Pancreas (tissue), 10 donors: Measurements from ENCODE around the gene BRAP. TPM values are rescaled to one million over a fixed set of nuclear protein-coding genes. Genes with fewer than 3 reads are reported as not detected.
A peak's percentile ranks its signal among the peaks of the same experiment; 100 is the strongest.
"Not testable (repeated sequence)": the region's sequence is repeated elsewhere in the genome, so short reads cannot be mapped to it uniquely, and the experiment has no call there.

Experiments used
- ATAC-seq, 4 donors: fragments of 200-7000 bp; cut with Tn5 transposase; one replicate each; pipeline versions ENCODE4 v1.8.0 to v1.9.1; 2020; ENCODE audit warnings: mild to moderate bottlenecking in 4 of 4, moderate library complexity in 4 of 4
- DNase-seq, 6 donors: peaks; one replicate each; pipeline ENCODE4 v3.0.0-alpha.2; 2020
- FAIRE-seq: peaks from 2 replicates; lab custom pipeline; 2012; peaks lifted over from hg19 to GRCh38; lab: Jason Lieb, UNC
- H3K27ac ChIP-seq, 4 donors: fragments of 200-600 bp; sonication (generic); 1 replicate in 3 of 4; 2 replicates in 1 of 4; pipeline versions ENCODE4 v1.5.0 to v1.8.0; 2020
- H3K27me3 ChIP-seq, 4 donors: fragments of 200-600 bp; one replicate each; pipeline ENCODE4 v1.8.0; 2021
- H3K36me3 ChIP-seq, 3 donors: fragments of 200-600 bp; sonication (generic) in 1 of 3; one replicate each; pipeline versions ENCODE4 v1.5.0 to v1.8.0; 2020 to 2021
- H3K4me1 ChIP-seq, 3 donors: fragments of 200-600 bp; one replicate each; pipeline ENCODE4 v1.8.0; 2021
- H3K4me3 ChIP-seq, 4 donors: fragments of 200-600 bp; sonication (generic) in 2 of 4; one replicate each; pipeline versions ENCODE4 v1.5.0 to v1.8.0; 2020 to 2021
- H3K9me3 ChIP-seq, 4 donors: fragments of 200-600 bp; one replicate each; pipeline ENCODE4 v1.8.0; 2021
- WGBS, 2 donors: extraction: QIAGEN DNeasy Blood & Tissue Kit; methylation state at CpG; one replicate each; pipeline ENCODE4 v1.1.7; 2013; 5-methylcytosine and 5-hydroxymethylcytosine counted together
- intact Hi-C, 3 donors: fragments of 100-400 bp; cut with DNase I; formaldehyde crosslinking; loops; one replicate each; pipeline versions ENCODE4 v1.11.1 to v1.14.2; 2022
- polyA plus RNA-seq, 2 donors: library from polyadenylated mRNA; stranded (reverse); fragments of 200-250 nt; gene quantifications; one replicate each; pipeline ENCODE4 v1.2.3, GENCODE V29; 2013
- total RNA-seq, 6 donors: library from RNA; stranded (reverse); fragmentation: NEBNext Ultra II Directional in 4 of 6; extraction: Animal tissue kit (Norgen Biotek cat#: 25700) in 4 of 6; gene quantifications; one replicate each; pipeline versions ENCODE4 v1.2.1 to v1.2.4, GENCODE V29; 2021 to 2023
- TF ChIP-seq, protein P1 (sequence below), 4 donors: fragments of 200-600 bp; sonication (generic) in 3 of 4; IDR thresholded peaks; one replicate each; pipeline versions ENCODE4 v1.5.0 to v1.8.0; 2021; ENCODE audit warnings: antibody characterized with exemption in 4 of 4
- donor health status: healthy with polysubstance abuse.
- donor health status: DM: no; HTN: no; CAD: no; lungs with moderate emphysema.
- donor health status: DM: no; HTN: no; CAD: no.
- donor health status: control.
- donor health status: control.
- donor health status: Bipolar disorder and iron deficiency.
- donor health status: DM: yes; HTN: yes; CAD: no.
- donor health status: DM: no; HTN: no; CAD: no.
- donor health status: DM: no; HTN: no; CAD: no.
- donor health status: DM: yes; HTN: yes; CAD: no.

BRAP gene
- total and polyA plus RNA-seq, 8 donors = 3.8 to 9.8 (median 7.5) TPM

DNA sequence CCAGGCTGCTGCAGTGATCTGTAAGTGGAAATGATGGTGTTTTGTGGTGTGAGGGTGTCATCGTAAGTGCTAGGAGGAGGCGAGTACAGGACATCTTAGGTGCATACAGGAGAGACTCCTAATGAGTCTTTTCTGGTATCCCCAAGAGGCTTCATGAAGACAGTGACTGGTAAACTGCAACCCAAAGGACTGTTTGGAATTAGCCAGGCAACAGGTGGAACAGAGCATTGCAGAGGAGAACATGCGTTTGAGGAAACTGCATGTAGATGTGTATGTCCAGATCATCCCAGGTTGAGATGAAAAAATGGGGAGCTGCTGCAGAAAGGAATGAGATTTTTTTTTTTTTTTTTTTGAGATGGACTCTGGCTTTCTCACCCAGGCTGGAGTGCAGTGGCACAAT is 5.5 kb upstream of the BRAP start:
- TF ChIP-seq, protein P1, sequence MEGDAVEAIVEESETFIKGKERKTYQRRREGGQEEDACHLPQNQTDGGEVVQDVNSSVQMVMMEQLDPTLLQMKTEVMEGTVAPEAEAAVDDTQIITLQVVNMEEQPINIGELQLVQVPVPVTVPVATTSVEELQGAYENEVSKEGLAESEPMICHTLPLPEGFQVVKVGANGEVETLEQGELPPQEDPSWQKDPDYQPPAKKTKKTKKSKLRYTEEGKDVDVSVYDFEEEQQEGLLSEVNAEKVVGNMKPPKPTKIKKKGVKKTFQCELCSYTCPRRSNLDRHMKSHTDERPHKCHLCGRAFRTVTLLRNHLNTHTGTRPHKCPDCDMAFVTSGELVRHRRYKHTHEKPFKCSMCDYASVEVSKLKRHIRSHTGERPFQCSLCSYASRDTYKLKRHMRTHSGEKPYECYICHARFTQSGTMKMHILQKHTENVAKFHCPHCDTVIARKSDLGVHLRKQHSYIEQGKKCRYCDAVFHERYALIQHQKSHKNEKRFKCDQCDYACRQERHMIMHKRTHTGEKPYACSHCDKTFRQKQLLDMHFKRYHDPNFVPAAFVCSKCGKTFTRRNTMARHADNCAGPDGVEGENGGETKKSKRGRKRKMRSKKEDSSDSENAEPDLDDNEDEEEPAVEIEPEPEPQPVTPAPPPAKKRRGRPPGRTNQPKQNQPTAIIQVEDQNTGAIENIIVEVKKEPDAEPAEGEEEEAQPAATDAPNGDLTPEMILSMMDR (IDR thresholded peaks at IDR 0.05) = no peak
- WGBS, 2 donors = 94 to 96% methylated on average over 3 of the region's 3 CpGs

DNA sequence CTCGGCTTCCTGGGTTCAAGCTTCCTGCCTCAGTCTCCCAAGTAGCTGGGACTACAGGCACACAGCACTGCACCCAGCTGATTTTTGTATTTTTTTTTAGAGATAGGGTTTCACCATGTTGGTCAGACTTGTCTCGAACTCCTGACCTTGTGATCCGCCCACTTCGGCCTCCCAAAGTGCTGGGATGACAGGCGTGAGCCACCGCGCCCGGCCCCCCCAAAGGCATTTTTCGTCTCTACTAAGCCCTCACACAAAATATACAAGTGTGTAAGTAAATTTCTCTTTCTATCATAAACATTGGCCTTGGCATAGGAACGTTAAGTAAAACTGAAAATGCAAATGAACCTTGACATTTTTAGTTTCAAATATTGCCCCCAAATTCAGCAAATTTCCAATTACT is 2.2 kb upstream of the BRAP start:
- FAIRE-seq (no peak), ATAC-seq (no peak), DNase-seq (no peak)
- H3K9me3 ChIP-seq = no peaks in the 10 kb centered on the region
- H3K27ac ChIP-seq = no peak overlapping the region
- H3K4me1 ChIP-seq = peaks cover 9 to 17% (median 11%) of the 10 kb centered on the region in 3 donors
- peaks cover 0 to under 1% (median 0%) of the 10 kb centered on the region in 3 donors for H3K36me3 ChIP-seq
- TF ChIP-seq, protein P1 (IDR thresholded peaks at IDR 0.05) = no peak
- intact Hi-C loops = no loop called here
- no peaks in the 10 kb centered on the region for H3K27me3 ChIP-seq
- 86 to 88% methylated on average over 10 of the region's 10 CpGs for WGBS, 2 donors
- H3K4me3 ChIP-seq = no peak overlapping the region

More for the DNA sequence above, 5.5 kb upstream of the BRAP start:
- ATAC-seq (no peak), DNase-seq (no peak), FAIRE-seq (no peak)
- Histone ChIP-seq H3K36me3 (peaks cover 0 to 24% (median 0%) of the 10 kb centered on the region in 3 donors), H3K27ac (no peak overlapping the region), H3K27me3 (no peaks in the 10 kb centered on the region), H3K4me1 (peaks cover 0 to 4% (median 0%) of the 10 kb centered on the region in 3 donors), H3K9me3 (no peaks in the 10 kb centered on the region), H3K4me3 (no peak overlapping the region)
- intact Hi-C loops = no loop called here

DNA sequence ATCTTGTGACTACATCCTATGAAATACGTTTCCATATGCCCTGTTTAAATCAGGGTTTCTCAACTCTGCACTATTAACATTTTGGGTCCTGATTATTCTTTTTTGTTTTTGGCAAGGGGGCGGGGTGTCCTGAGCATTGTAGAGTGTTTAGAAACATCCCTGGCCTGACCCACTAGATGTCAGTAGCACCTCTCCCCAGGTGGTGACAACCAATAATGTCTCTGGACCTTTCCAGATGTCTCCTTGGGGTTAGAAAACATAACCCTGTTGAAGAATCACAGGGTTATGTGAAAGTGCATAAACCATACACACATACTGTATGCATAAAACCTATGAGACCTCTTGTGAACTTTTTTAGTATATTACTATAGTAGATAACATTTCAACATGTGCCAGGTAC is 1.5 kb upstream of the BRAP start:
- Histone ChIP-seq H3K27me3 (no peaks in the 10 kb centered on the region), H3K4me3 (peak overlapping the region in 1 of 4 donors; percentile 91), H3K9me3 (no peaks in the 10 kb centered on the region), H3K4me1 (peaks cover 9 to 17% (median 11%) of the 10 kb centered on the region in 3 donors), H3K36me3 (peaks cover 0 to 8% (median 0%) of the 10 kb centered on the region in 3 donors), H3K27ac (no peak overlapping the region)
- FAIRE-seq (no peak), DNase-seq (no peak), ATAC-seq (no peak)
- intact Hi-C loops = no loop called here
- WGBS, 2 donors = 24 to 33% methylated on average over 2 of the region's 2 CpGs
- TF ChIP-seq, protein P1 (IDR thresholded peaks at IDR 0.05) = no peak

DNA sequence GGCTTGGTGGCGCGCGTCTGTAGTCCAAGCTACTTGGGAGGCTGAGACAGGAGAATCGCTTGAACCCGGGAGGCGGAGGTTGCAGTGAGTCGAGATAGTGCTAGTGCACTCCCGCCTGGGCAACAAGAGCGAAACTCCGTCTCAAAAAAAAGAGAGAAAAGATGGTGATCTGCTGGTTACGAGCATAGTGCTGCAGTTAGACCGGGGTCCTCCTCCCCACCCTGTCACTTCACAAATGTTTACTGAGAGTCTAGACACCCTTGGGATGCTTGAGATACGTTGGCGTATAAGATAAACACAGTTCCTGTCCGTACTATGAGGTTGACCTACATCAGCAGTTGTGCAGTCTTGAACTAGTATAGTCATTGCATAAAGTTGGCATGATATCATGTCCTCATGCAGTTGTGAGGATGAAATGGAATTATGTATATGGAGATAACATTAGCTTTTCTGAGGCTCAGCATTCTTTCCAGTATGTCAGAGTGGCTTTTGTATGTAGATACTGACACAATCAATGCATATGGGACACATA is 884 bp upstream of the BRAP start:
- H3K4me1 ChIP-seq = peaks cover 9 to 17% (median 11%) of the 10 kb centered on the region in 3 donors
- no peaks in the 10 kb centered on the region for H3K9me3 ChIP-seq
- TF ChIP-seq, protein P1 (IDR thresholded peaks at IDR 0.05) = no peak
- no peak for FAIRE-seq
- no peak for DNase-seq
- H3K27me3 ChIP-seq = no peaks in the 10 kb centered on the region
- WGBS, 2 donors = 4 to 6% methylated on average over 15 of the region's 15 CpGs
- intact Hi-C loops = no loop called here
- H3K36me3 ChIP-seq = peaks cover 0 to 10% (median 0%) of the 10 kb centered on the region in 3 donors
- no peak for ATAC-seq
- H3K4me3 ChIP-seq = peak overlapping the region; percentile 89 to 98 (median 90)
- peak overlapping the region in 3 of 4 donors; percentile 58 to 79 (median 68) for H3K27ac ChIP-seq

DNA sequence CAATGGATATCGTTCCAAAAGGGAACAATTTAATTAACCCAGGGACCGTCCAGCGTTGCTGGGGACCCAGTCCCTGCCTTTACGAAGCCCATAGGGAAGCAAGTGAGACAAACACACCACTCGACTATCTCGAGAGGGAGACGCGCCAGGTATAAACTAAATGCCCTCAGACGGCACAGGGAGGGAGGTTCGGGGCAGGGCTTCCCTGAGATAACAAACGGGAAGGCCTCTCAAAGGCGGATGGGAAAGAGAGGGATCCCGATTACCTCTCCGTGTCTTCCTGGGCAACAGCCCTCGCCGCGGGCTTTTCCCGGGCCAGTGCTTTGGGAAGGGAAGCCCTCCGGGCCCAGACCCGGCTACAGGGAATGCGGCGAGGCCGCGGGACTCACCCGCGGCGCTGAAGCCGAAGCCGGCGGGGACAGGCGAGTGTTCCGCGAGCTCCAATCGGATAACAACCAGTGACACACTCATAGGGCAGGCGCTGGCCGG is 390 bp downstream of the BRAP start:
- Histone ChIP-seq H3K4me3 (peak overlapping the region; percentile 89 to 98 (median 90)), H3K9me3 (no peaks in the 10 kb centered on the region), H3K27ac (peak overlapping the region; percentile 47 to 79 (median 63)), H3K27me3 (no peaks in the 10 kb centered on the region), H3K4me1 (peaks cover 9 to 17% (median 11%) of the 10 kb centered on the region in 3 donors), H3K36me3 (peaks cover 0 to 20% (median 5%) of the 10 kb centered on the region in 3 donors)
- WGBS, 2 donors = 0% methylated on average over 36 of the region's 36 CpGs
- TF ChIP-seq, protein P1 (IDR thresholded peaks at IDR 0.05) = no peak
- intact Hi-C loops = no loop called here
- no peak for DNase-seq
- peak; percentile 1 to 22 (median 8) for ATAC-seq
- FAIRE-seq = no peak

DNA sequence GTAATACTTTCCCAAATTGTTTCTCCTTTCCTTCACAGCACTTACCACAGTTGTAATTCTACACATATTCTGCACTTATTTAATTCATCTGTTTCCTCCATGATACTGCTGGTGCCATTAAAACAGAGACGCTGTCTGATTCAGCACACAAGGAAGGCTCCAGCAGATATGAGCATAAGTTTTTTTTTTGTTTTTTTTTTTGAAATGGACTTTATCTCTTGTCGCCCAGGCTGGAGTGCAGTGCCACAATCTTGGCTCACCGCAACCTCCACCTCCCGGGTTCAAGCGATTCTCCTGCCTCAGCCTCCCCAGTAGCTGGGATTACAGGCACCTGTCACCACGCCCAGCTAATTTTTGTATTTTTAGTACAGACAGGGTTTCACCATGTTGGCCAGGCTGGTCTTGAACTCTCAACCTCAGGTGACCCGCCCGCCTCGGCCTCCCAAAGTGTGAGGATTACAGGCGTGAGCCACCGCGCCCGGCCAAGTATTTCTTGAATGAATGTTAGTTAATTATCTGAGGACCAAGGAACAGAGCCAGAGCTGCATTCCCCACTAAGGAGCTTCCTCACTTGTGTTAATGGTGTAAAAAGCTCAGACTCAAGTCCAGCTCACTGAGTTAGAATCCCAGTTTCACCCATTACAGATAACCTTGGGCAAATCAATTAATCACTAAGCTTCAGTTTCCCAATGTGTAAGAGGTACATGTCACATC is 1.1 kb downstream of the BRAP start:
- H3K9me3 ChIP-seq, DNase-seq, H3K27me3 ChIP-seq, FAIRE-seq, intact Hi-C loops, ATAC-seq, H3K27ac ChIP-seq: not testable (repeated sequence)
- peaks cover 9 to 17% (median 11%) of the 10 kb centered on the region in 3 donors for H3K4me1 ChIP-seq
- peaks cover 0 to 25% (median 9%) of the 10 kb centered on the region in 3 donors for H3K36me3 ChIP-seq
- 37 to 48% methylated on average over 13 of the region's 13 CpGs for WGBS, 2 donors
- peak overlapping the region; percentile 89 to 98 (median 90) for H3K4me3 ChIP-seq
